ENCODE results near the gene RITA1. TPM values are rescaled to one million over a fixed set of nuclear protein-coding genes. Genes with fewer than 3 reads are reported as not detected.

RITA1 gene
- total RNA-seq, 2 experiments from 2014 or later: 18.5 to 19.1 TPM

GRCh38 chr12:113163030-113163360, 22.5 kb upstream of the RITA1 start:
- ATAC-seq (no peak), DNase-seq (no peak)
- ChIA-PET CTCF (interaction anchor here (1.0 kb wide), 1 partner anchor 11 kb away, joined by 3 read pairs; no protein-coding TSS in a partner anchor), POLR2A (interaction anchor here (0.6 to 3.2 kb wide), 4 partner anchors 8 to 261 kb away, joined by 3 to 18 read pairs (median 3); partner anchors contain the start of gene DDX54)
- no peak overlapping the region for H3K27ac Mint-ChIP-seq
- H3K4me1 Mint-ChIP-seq (ENCODE audit: low read depth): no peaks in the 10 kb centered on the region
- H3K9me3 Mint-ChIP-seq: no peaks in the 10 kb centered on the region
- H3K4me3 Mint-ChIP-seq: no peak overlapping the region
- H3K27me3 Mint-ChIP-seq: no peaks in the 10 kb centered on the region
- intact Hi-C loops (cut with micrococcal nuclease): no loop called here
- no peak for TF ChIP-seq CTCF (IDR thresholded peaks at IDR 0.05)
- H3K36me3 Mint-ChIP-seq (ENCODE audit: low read depth): peaks cover 40% of the 10 kb centered on the region

GRCh38 chr12:113164014-113164413, 21.5 kb upstream of the RITA1 start:
- ChIA-PET CTCF (interaction anchor here (1.0 kb wide), 1 partner anchor 10 kb away, joined by 3 read pairs; no protein-coding TSS in a partner anchor), POLR2A (interaction anchor here (2.3 kb wide), 1 partner anchor 12 kb away, joined by 8 read pairs; no protein-coding TSS in a partner anchor)
- ATAC-seq (no peak), DNase-seq (no peak)
- H3K27me3 Mint-ChIP-seq: no peaks in the 10 kb centered on the region
- no peak overlapping the region for H3K4me3 Mint-ChIP-seq
- no peaks in the 10 kb centered on the region for H3K9me3 Mint-ChIP-seq
- H3K27ac Mint-ChIP-seq: no peak overlapping the region
- H3K36me3 Mint-ChIP-seq (ENCODE audit: low read depth): peaks cover 41% of the 10 kb centered on the region
- no peak for TF ChIP-seq CTCF (IDR thresholded peaks at IDR 0.05)
- intact Hi-C loops (cut with micrococcal nuclease): no loop called here
- no peaks in the 10 kb centered on the region for H3K4me1 Mint-ChIP-seq (ENCODE audit: low read depth)

DNA sequence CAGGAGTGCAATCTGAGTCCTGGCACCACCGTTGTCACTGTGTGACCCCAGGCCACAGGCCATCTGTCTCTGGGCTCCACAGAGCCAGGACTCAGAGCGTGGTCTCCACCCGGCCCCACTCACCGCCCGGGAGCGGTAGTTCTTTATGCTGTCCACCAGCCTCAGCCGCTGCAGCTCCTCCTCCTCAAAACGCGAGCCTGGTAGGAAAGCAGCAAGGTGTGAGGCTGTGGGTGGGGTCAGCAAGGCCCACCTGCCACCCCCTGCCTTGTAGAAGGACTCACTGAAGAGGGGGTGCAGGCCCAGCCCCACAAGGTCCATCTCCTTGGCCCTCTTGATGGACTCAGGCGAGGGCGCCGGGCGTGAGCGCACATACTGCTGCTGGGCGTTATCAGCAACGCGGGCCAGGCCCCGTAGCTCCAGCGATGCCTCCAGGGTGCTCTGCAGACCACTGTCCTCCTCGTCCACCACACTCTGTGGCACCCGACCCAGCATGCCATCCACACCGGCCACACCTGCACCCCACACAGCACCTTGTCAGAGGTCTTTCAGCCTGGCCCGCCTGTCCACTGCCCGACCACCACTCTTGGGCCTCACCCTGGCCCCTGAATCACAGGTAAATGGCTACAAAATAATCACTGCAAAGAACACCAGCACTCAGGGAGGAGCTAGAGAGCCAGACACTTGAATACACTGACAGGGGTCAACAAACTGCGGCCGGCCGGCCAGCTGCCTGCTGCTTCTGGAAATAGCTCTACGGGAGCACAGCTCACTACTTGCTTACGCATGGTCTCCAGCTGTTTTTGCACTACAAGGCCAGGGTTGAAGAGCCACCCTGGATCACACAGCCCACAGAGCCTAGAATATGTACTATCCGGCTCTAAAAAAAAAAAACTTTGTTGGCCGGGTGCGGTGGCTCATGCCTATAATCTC, 19.7 kb upstream of the RITA1 start:
- POLR2A ChIA-PET: interaction anchor here (0.7 to 2.3 kb wide), 3 partner anchors 8 to 11 kb away, joined by 3 to 9 read pairs (median 8); no protein-coding TSS in a partner anchor
- intact Hi-C loops (cut with micrococcal nuclease): no loop called here
- TF ChIP-seq CTCF (IDR thresholded peaks at IDR 0.05): no peak
- Mint-ChIP-seq H3K9me3 (no peaks in the 10 kb centered on the region), H3K27me3 (no peaks in the 10 kb centered on the region), H3K4me3 (no peak overlapping the region), H3K27ac (no peak overlapping the region), H3K4me1 (ENCODE audit: low read depth) (no peaks in the 10 kb centered on the region), H3K36me3 (ENCODE audit: low read depth) (peaks cover 46% of the 10 kb centered on the region)
- CTCF ChIA-PET: interaction anchor here (1.2 to 1.9 kb wide), 3 partner anchors 9 to 173 kb away, joined by 4 to 10 read pairs (median 8); no protein-coding TSS in a partner anchor
- DNase-seq: no peak
- no peak for ATAC-seq

DNA sequence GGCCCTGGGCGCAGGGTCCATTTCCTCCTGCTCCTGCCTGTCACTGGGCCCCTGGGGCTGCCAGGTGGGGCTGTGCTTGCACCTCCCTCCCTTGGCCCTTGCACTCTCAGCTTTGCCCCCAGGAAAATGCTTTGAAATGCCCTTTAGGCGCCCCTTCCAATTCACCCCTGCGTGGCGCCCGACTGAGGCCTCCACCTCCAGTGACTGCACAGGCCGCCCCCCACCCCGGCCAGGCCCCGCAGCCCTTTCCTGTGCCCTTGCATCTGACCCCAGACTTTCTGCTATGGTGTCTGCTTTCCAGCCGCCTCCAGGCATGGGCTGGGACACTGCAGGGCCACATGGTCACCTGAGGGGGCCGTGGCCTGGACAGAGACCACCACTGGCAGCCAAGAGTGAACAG, 17.7 kb upstream of the RITA1 start:
- ATAC-seq: no peak
- intact Hi-C loops (cut with micrococcal nuclease): no loop called here
- Mint-ChIP-seq H3K4me1 (ENCODE audit: low read depth) (no peaks in the 10 kb centered on the region), H3K36me3 (ENCODE audit: low read depth) (peaks cover 56% of the 10 kb centered on the region), H3K4me3 (no peak overlapping the region), H3K27me3 (no peaks in the 10 kb centered on the region), H3K9me3 (no peaks in the 10 kb centered on the region), H3K27ac (no peak overlapping the region)
- DNase-seq: no peak
- TF ChIP-seq CTCF (IDR thresholded peaks at IDR 0.05): no peak
- ChIA-PET CTCF (no interaction called here), POLR2A (interaction anchor here (1.7 kb wide), 1 partner anchor 9 kb away, joined by 7 read pairs; no protein-coding TSS in a partner anchor)

- intact Hi-C loops (cut with micrococcal nuclease): no loop called here
- no peaks in the 10 kb centered on the region for H3K9me3 Mint-ChIP-seq
- H3K36me3 Mint-ChIP-seq (ENCODE audit: low read depth): peaks cover 59% of the 10 kb centered on the region
Observed at GRCh38 chr12:113169697-113170096, 15.8 kb upstream of the RITA1 start.

More at GRCh38 chr12:113169697-113170096, 15.8 kb upstream of the RITA1 start:
- Mint-ChIP-seq H3K4me1 (ENCODE audit: low read depth) (no peaks in the 10 kb centered on the region), H3K27ac (no peak overlapping the region), H3K27me3 (no peaks in the 10 kb centered on the region), H3K4me3 (no peak overlapping the region)
- POLR2A ChIA-PET: interaction anchor here (1.1 to 3.6 kb wide), 3 partner anchors 8 to 63 kb away, joined by 3 to 18 read pairs (median 3); no protein-coding TSS in a partner anchor
- CTCF ChIA-PET: interaction anchor here (1.1 to 10.2 kb wide), 3 partner anchors 11 to 119 kb away, joined by 3 to 77 read pairs (median 4); partner anchors contain the start of gene RASAL1
- ATAC-seq (no peak), DNase-seq (no peak)
- TF ChIP-seq CTCF (IDR thresholded peaks at IDR 0.05): no peak
